Osteoblast (primary cell): ENCODE measurements around the gene ZNF784. TPM values are rescaled to one million over a fixed set of nuclear protein-coding genes. Genes with fewer than 3 reads are reported as not detected.

ENCODE experiments used
- DNase-seq: peaks from one replicate; pipeline ENCODE4 v3.0.0; 2011; ENCODE audit warnings: low spot score, mixed read lengths; ENCODE audit not compliant: insufficient read length; ENCODE audit errors: missing footprints
- H2AFZ ChIP-seq: 2 replicates; pipeline ENCODE4 v1.6.0; 2011; ENCODE audit warnings: mild to moderate bottlenecking, low read length
- H3K27ac ChIP-seq: 2 replicates; pipeline ENCODE4 v1.5.1; 2011; ENCODE audit warnings: mild to moderate bottlenecking, low read depth, low read length, moderate library complexity
- H3K27me3 ChIP-seq: 2 replicates; pipeline ENCODE4 v1.6.0; 2012; ENCODE audit warnings: mild to moderate bottlenecking, control low read depth, inconsistent platforms, low read length, moderate library complexity; ENCODE audit not compliant: insufficient read depth
- H3K36me3 ChIP-seq: 2 replicates; pipeline ENCODE4 v1.5.1; 2011; ENCODE audit warnings: mild to moderate bottlenecking, low read length, control low read depth, moderate library complexity; ENCODE audit not compliant: insufficient read depth
- H3K4me1 ChIP-seq: 2 replicates; pipeline ENCODE4 v1.5.1; 2011; ENCODE audit warnings: mild to moderate bottlenecking, low read length, control low read depth, moderate library complexity; ENCODE audit not compliant: insufficient read depth
- H3K4me2 ChIP-seq: 2 replicates; pipeline ENCODE4 v1.6.0; 2011; ENCODE audit warnings: mild to moderate bottlenecking, low read length; ENCODE audit not compliant: insufficient read depth
- H3K4me3 ChIP-seq: fragments of 200-600 bp; sonication (generic); 3 replicates; pipeline ENCODE4 v1.5.1; 2012; ENCODE audit warnings: mild to moderate bottlenecking, low read length, inconsistent platforms; ENCODE audit not compliant: insufficient read depth
- H3K79me2 ChIP-seq: 2 replicates; pipeline ENCODE4 v1.6.0; 2012; ENCODE audit warnings: mild to moderate bottlenecking, low read length, control low read depth, inconsistent platforms; ENCODE audit not compliant: insufficient read depth
- H3K9me3 ChIP-seq: 2 replicates; pipeline ENCODE4 v1.5.1; 2011; ENCODE audit warnings: low read depth, low read length, control low read depth
- H4K20me1 ChIP-seq: 2 replicates; pipeline ENCODE4 v1.6.0; 2012; ENCODE audit warnings: mild to moderate bottlenecking, low read length, control low read depth; ENCODE audit not compliant: insufficient read depth
- total RNA-seq: library from RNA; depleted of rRNA; stranded (reverse); fragments of >200 nt; gene quantifications from 2 replicates; pipeline ENCODE4 v1.2.3, GENCODE V29; 2012
- TF ChIP-seq, protein P1 (sequence below): IDR thresholded peaks from 2 replicates; pipeline ENCODE4 v1.5.1; 2011; ENCODE audit warnings: mild to moderate bottlenecking, low read depth, low read length, moderate library complexity; ENCODE audit errors: extremely low read depth

ZNF784 gene
- total RNA-seq, 1 donor, result 8.7 TPM

- Histone ChIP-seq H3K36me3 (peaks cover 65% of the 10 kb centered on the region), H2AFZ (no peak overlapping the region)
These were observed 39.6 kb upstream of the ZNF784 start for GRCh38 chr19:55663846-55664536.

GRCh38 chr19:55661826-55662225 is 37.5 kb upstream of the ZNF784 start:
- Histone ChIP-seq H3K9me3 (no peaks in the 10 kb centered on the region), H2AFZ (no peak overlapping the region), H3K79me2 (peaks cover 93% of the 10 kb centered on the region), H3K4me2 (no peak overlapping the region), H3K4me1 (peaks cover 17% of the 10 kb centered on the region), H3K27me3 (no peaks in the 10 kb centered on the region), H4K20me1 (peaks cover 77% of the 10 kb centered on the region), H3K4me3 (no peak overlapping the region), H3K36me3 (peaks cover 56% of the 10 kb centered on the region), H3K27ac (no peak overlapping the region)
- DNase-seq, result no peak
- TF ChIP-seq, protein P1, sequence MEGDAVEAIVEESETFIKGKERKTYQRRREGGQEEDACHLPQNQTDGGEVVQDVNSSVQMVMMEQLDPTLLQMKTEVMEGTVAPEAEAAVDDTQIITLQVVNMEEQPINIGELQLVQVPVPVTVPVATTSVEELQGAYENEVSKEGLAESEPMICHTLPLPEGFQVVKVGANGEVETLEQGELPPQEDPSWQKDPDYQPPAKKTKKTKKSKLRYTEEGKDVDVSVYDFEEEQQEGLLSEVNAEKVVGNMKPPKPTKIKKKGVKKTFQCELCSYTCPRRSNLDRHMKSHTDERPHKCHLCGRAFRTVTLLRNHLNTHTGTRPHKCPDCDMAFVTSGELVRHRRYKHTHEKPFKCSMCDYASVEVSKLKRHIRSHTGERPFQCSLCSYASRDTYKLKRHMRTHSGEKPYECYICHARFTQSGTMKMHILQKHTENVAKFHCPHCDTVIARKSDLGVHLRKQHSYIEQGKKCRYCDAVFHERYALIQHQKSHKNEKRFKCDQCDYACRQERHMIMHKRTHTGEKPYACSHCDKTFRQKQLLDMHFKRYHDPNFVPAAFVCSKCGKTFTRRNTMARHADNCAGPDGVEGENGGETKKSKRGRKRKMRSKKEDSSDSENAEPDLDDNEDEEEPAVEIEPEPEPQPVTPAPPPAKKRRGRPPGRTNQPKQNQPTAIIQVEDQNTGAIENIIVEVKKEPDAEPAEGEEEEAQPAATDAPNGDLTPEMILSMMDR, result no peak

More at GRCh38 chr19:55663846-55664536, 39.6 kb upstream of the ZNF784 start:
- H3K4me3 ChIP-seq, result no peak overlapping the region
- no peak overlapping the region for H3K4me2 ChIP-seq
- peaks cover 91% of the 10 kb centered on the region for H3K79me2 ChIP-seq
- no peaks in the 10 kb centered on the region for H3K27me3 ChIP-seq
- peaks cover 74% of the 10 kb centered on the region for H4K20me1 ChIP-seq
- TF ChIP-seq, protein P1, result no peak
- DNase-seq, result no peak
- no peaks in the 10 kb centered on the region for H3K4me1 ChIP-seq
- no peaks in the 10 kb centered on the region for H3K9me3 ChIP-seq
- no peak overlapping the region for H3K27ac ChIP-seq

DNA sequence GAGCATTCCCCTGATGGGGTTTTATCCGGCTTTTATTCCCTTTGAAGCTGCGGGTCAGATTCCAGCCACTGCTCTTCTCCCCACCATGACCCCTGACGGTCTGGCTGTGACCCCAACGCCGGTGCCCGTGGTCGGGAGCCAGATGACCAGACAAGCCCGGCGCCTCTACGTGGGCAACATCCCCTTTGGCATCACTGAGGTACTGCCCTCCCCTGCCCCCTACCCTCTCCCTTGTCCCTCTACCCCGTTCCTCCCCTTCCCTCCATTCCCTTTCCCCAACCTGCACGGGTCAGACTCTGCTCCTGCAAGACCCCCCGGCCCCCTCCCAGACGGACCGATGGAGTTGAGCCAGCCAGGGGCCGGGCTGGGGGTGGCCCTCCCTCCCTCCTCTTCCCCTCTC is 36.6 kb upstream of the ZNF784 start:
- no peak for DNase-seq
- Histone ChIP-seq H3K4me1 (peaks cover 26% of the 10 kb centered on the region), H3K79me2 (peaks cover 93% of the 10 kb centered on the region), H2AFZ (no peak overlapping the region), H3K27ac (no peak overlapping the region), H3K4me2 (no peak overlapping the region), H3K36me3 (peaks cover 48% of the 10 kb centered on the region), H3K4me3 (no peak overlapping the region), H3K27me3 (no peaks in the 10 kb centered on the region), H4K20me1 (peaks cover 77% of the 10 kb centered on the region), H3K9me3 (no peaks in the 10 kb centered on the region)
- TF ChIP-seq, protein P1, result no peak

- DNase-seq, result no peak
- Histone ChIP-seq H3K4me1 (peaks cover 30% of the 10 kb centered on the region), H2AFZ (no peak overlapping the region), H3K79me2 (peaks cover 95% of the 10 kb centered on the region), H3K9me3 (no peaks in the 10 kb centered on the region), H3K27ac (no peak overlapping the region), H3K27me3 (no peaks in the 10 kb centered on the region), H3K4me2 (no peak overlapping the region), H3K36me3 (peaks cover 45% of the 10 kb centered on the region), H4K20me1 (peaks cover 79% of the 10 kb centered on the region), H3K4me3 (no peak overlapping the region)
- TF ChIP-seq, protein P1, result no peak
These were observed 36.0 kb upstream of the ZNF784 start for GRCh38 chr19:55660404-55660803.
